NCI-H774 (cell line): Measurements from ENCODE around the gene ITPA.
"Not testable (repeated sequence)": the region's sequence is repeated elsewhere in the genome, so short reads cannot be mapped to it uniquely, and the experiment has no call there.

Source experiments
- DNase-seq: peaks from one replicate; lab custom pipeline; 2025; lab: John Stamatoyannopoulos, UW

Gene ITPA

GRCh38 chr20:3173610-3174441 lies 35.5 kb upstream of the ITPA start:
- peak; percentile 82 for DNase-seq

DNA sequence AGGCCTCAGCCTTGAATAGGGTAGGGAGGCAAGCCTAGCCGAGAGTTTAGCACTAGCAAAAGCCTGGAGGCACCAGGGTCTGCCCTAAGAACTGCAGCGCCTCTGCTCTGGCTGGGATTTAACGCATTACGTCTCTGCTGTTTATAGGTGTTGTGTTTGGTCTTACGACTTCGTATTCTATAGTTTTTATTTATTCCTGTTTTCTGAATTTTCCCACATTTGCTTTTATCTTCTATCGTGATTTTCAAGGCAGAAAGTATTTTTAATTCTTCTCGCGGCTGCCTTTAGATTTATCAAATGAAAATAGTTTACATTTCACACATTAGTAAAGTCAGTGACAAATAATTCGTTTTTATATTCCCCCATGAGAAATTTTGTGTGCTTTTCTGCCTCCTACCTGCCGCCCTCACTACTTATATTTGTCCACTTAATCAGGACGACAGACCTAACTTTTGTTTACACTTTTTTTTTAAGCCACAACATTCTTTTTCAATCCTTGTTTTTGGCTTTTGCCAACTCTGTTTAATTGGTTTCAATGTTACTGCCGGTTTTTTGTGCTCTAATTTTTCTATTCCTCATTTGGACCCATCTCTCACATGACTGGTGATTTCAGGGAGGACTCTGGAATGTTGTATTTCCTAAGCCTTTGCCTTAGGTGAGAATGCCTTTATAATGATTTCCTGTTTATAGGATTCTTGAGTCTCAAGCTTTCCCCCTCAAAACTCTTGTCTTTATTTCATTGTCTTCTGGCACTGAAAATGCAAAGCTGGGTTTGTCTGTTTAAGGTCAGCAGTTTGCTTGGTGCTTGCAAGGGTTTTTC lies 34.6 kb upstream of the ITPA start:
- DNase-seq: no peak

GRCh38 chr20:3175270-3175669 lies 34.0 kb upstream of the ITPA start:
- no peak for DNase-seq

DNA sequence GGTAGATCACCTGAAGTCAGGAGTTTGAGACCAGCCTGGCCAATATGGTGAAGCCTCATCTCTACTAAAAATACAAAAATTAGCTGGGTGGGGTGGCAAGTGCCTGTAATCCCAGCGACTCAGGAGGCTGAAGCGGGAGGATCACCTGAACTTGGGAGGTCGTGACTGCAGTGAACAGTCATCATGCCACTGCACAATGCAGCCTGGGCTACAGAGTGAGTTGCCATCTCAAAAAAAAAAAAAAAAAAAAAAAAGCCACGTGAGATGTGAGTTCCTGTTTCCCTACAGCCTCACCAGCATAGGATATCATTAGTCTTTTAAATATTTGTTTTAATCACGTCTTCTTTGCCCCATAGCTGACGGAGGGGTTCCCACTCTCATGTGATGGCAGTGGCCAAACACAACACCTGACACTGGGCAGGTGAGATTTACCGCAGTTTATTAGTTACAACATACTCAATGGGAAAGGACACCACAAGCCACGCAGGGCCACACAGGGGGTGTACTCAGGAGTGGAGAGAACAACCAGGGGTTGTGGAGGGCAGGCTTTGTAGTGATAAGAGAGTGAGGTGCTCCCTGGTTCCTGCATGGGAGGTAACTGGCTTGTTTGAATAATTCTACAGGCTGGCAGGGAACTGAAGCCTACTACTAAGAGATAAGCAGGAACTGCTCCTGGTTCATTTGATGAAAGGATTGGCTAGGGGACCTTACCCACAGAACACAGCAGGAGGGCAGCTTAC lies 31.4 kb upstream of the ITPA start:
- DNase-seq: no peak

GRCh38 chr20:3180319-3180718 lies 29.0 kb upstream of the ITPA start:
- DNase-seq: no peak

DNA sequence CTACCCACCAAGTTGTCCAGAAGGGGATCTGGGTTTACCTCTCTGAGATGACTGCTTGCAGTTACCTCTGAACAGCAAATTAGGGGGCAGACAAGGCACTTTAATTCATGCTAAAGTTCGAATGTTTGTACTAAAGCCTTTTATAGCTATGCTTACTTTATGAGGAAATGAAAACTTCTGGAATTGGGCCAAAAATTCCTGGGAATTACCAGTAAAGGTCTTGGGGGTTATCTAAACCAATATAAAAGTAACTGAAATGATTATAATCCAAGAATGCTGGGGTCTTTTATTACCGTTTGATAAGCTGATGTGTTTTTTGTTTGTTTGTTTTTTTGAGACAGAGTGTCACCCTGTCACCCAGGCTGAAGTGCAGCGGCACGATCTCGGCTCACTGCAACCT lies 28.0 kb upstream of the ITPA start:
- no peak for DNase-seq

- not testable (repeated sequence) for DNase-seq
These were observed 26.9 kb upstream of the ITPA start for GRCh38 chr20:3182429-3182828.

- no peak for DNase-seq
These were observed 25.2 kb upstream of the ITPA start for GRCh38 chr20:3183896-3184612.

- DNase-seq: not testable (repeated sequence)
These were observed 21.4 kb upstream of the ITPA start for GRCh38 chr20:3187861-3188260.

DNA sequence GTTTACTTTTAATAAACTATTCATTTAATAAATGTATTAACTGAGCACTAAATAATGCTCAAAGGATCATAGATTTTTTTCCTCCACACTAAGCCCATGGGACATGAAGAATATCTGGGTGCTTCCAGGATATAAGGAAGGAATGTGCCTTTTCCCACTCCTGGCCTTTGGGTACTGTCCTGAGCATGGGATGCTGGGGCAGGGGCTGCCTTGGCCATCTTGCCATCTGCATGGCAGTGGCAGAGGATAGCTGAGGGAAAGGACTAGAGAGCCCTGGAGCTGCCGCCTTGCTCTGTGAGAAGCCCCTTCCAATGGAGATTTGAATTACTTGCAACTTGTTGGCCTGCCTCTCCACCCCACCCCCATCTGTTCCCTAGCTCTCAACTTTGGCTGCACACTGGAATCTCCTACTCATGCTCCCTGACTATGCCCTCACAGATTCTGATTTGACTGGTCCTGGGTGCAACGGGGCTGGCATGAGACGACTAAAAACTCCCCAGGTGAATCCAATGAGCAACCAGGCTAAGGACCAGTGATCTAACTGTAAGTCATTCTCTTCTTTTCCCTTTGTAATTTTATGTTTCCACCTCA lies 20.4 kb upstream of the ITPA start:
- DNase-seq: no peak

DNA sequence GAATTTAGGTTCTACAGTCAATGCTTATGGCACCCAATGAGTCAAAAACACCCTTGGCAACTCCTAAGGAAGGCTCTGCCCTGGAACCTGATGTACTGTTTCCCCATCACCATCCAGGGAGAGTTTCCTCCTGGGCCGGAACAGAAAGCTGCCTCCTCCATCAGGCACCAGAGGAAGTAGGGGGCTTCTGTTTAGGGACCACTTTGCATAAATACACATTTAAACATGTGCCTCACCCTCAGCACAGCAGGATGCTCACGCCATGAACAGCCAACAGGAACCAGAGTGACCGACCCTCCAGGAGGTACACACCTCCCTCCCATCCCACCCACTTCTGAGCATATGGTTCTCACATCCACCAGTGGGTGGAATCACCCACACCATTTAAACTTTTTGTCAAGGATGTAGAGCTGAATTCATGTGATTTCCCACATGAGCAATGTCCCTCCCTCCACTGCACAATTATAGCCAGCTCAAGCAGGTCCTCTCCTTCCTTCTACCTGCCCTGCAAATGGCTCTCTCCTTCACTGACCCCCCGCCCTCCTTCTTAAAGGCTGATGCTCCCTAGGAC lies 19.7 kb upstream of the ITPA start:
- DNase-seq: no peak

DNA sequence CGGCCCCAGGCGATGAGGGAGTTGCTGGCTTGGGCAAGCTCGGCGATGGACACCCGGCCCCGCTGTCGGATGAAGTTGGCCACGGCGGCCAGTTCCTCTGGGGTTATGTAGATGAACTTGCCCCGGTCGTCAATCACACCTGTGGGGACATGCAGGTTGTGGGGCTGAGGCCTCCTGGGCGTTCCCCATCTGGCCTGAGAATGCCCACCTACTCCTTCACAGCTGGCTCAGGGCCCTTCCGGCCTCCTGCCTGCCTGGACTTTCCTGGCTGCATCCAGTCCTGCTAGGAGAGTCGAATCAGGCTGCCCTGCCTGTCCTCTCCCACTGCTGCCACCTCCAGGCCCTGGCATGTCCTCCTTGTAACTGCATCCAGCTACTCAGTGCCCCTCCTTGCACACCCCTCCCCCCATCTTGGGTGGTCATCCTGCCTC lies 18.6 kb upstream of the ITPA start:
- DNase-seq: no peak

DNA sequence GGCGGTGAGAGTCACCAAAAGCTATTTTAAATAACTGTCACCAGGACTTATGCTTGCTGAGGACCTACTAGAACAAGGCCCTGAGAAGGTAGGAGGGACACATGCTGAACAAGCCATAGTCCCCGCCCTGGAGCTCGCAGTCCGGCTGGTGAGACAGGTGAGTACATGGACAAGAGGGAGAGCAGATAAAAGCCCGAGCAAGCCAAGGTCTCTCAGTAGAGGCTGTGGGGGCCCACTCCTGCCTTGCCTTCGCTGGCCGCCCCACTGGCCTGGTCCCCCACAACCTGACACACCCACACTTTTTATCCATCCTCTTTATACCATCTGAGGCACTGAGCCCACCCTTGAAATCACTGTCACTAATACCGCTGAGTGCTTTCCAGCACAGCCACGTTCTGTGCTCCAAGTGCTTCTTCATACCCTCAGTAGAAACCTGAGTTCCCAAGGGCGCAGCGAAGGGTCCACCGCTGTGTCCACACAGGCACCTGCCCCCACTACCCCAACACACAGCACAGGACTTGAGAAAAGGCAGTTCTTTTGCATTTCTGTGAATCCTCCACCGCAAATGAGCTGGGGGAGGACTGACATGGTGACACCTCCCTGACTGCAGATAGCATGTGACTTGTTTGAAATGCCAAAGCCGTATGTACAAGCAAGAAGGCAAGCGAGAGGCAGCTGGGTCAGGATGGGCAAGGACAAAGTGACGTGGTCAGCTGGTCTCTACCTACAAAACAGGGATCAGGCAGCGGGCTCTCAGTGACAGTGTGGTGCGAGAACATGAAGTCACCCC lies 16.9 kb upstream of the ITPA start:
- DNase-seq: no peak

GRCh38 chr20:3193806-3194616 lies 15.3 kb upstream of the ITPA start:
- no peak for DNase-seq

DNA sequence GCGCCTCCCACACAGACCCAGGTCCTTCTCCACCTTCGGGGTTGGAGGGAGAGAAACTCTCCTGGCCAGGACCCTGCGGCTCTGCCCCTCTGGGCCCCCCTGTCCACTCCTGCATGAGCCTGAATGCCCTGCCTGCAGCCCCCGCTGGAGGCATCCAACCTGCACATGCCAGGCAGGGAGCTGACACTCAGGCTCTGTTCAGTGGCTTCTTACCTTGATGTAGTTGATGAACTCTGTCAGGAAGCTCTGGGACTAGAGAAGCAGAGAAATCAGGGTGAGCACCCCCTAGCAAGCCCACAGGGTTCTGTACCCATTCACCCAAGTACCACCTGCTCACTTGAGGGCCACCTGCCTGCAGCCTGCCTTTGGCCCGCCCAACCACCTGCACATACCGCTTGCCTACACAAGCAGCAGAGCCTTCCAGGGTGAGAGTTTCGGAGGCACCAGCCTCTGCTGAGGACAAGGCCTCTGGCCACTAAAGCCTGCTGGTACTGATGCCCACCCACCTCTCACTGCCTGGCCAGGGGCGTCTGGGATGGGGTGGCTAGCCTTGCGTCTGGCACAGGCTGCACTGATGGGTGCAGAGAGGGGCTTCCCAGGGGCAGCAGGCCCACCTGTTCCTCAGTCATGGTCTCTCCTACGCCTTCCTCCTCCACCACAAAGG lies 14.5 kb upstream of the ITPA start:
- DNase-seq: no peak

- no peak for DNase-seq
These were observed 13.6 kb upstream of the ITPA start for GRCh38 chr20:3195590-3196237.

DNA sequence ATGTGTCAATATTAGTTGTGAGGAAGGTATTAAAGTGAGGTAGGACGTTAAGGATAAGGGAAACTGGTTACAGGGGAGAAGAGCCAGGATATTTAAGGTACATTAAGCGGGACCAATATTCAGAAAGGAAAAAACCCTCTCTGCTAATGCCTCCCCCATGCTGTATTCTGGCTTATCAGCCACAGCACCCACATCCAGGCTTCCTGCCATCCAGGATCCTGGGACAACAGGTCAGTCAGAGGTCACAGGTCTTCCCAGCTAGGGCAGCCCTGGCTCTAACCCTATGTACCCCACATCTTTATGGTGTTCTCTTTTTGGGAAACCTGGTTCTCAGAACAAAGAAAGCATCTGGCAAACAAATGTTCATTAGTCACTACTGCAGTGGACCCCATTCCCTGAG lies 10.1 kb upstream of the ITPA start:
- no peak for DNase-seq

GRCh38 chr20:3199976-3200755 lies 9.1 kb upstream of the ITPA start:
- no peak for DNase-seq
